ENCODE results near the gene TMEM44. TPM values are rescaled to one million over a fixed set of nuclear protein-coding genes. Genes with fewer than 3 reads are reported as not detected.

The TMEM44 gene
- total RNA-seq, 1 donor = 18.8 TPM

GRCh38 chr3:194673761-194674160, 40.5 kb upstream of the TMEM44 start:
- H2AFZ ChIP-seq (ENCODE audit: low read length) = no peak overlapping the region
- H3K79me2 ChIP-seq (ENCODE audit: insufficient read depth, low read length) = peaks cover 31% of the 10 kb centered on the region
- no peak overlapping the region for H3K27ac ChIP-seq (ENCODE audit: low read depth, low read length)
- peaks cover 13% of the 10 kb centered on the region for H4K20me1 ChIP-seq (ENCODE audit: insufficient read depth, low read length)
- no peak for DNase-seq (ENCODE audit: insufficient read length, low spot score, missing footprints)
- H3K36me3 ChIP-seq (ENCODE audit: insufficient read depth, low read length) = peaks cover 14% of the 10 kb centered on the region
- H3K27me3 ChIP-seq (ENCODE audit: insufficient read depth, low read length) = no peaks in the 10 kb centered on the region
- TF ChIP-seq, protein P1, sequence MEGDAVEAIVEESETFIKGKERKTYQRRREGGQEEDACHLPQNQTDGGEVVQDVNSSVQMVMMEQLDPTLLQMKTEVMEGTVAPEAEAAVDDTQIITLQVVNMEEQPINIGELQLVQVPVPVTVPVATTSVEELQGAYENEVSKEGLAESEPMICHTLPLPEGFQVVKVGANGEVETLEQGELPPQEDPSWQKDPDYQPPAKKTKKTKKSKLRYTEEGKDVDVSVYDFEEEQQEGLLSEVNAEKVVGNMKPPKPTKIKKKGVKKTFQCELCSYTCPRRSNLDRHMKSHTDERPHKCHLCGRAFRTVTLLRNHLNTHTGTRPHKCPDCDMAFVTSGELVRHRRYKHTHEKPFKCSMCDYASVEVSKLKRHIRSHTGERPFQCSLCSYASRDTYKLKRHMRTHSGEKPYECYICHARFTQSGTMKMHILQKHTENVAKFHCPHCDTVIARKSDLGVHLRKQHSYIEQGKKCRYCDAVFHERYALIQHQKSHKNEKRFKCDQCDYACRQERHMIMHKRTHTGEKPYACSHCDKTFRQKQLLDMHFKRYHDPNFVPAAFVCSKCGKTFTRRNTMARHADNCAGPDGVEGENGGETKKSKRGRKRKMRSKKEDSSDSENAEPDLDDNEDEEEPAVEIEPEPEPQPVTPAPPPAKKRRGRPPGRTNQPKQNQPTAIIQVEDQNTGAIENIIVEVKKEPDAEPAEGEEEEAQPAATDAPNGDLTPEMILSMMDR (IDR thresholded peaks at IDR 0.05; ENCODE audit: extremely low read depth, low read depth, low read length) = no peak
- H3K4me1 ChIP-seq (ENCODE audit: insufficient read depth, low read length) = peaks cover 26% of the 10 kb centered on the region
- H3K9me3 ChIP-seq (ENCODE audit: low read depth, low read length) = no peaks in the 10 kb centered on the region
- H3K4me3 ChIP-seq (ENCODE audit: insufficient read depth, low read length) = no peak overlapping the region
- no peak overlapping the region for H3K4me2 ChIP-seq (ENCODE audit: insufficient read depth, low read length)

GRCh38 chr3:194672876-194673275, 39.7 kb upstream of the TMEM44 start:
- peak overlapping the region; percentile 100 for H3K27ac ChIP-seq (ENCODE audit: low read depth, low read length)
- H3K27me3 ChIP-seq (ENCODE audit: insufficient read depth, low read length) = no peaks in the 10 kb centered on the region
- H3K36me3 ChIP-seq (ENCODE audit: insufficient read depth, low read length) = peaks cover 18% of the 10 kb centered on the region
- H3K4me3 ChIP-seq (ENCODE audit: insufficient read depth, low read length) = peak overlapping the region; percentile 94
- TF ChIP-seq, protein P1 (IDR thresholded peaks at IDR 0.05; ENCODE audit: extremely low read depth, low read depth, low read length) = no peak
- H3K79me2 ChIP-seq (ENCODE audit: insufficient read depth, low read length) = peaks cover 40% of the 10 kb centered on the region
- H4K20me1 ChIP-seq (ENCODE audit: insufficient read depth, low read length) = peaks cover 13% of the 10 kb centered on the region
- peaks cover 26% of the 10 kb centered on the region for H3K4me1 ChIP-seq (ENCODE audit: insufficient read depth, low read length)
- DNase-seq (ENCODE audit: insufficient read length, low spot score, missing footprints) = no peak
- no peaks in the 10 kb centered on the region for H3K9me3 ChIP-seq (ENCODE audit: low read depth, low read length)
- peak overlapping the region; percentile 99 for H3K4me2 ChIP-seq (ENCODE audit: insufficient read depth, low read length)
- peak overlapping the region; percentile 92 for H2AFZ ChIP-seq (ENCODE audit: low read length)

DNA sequence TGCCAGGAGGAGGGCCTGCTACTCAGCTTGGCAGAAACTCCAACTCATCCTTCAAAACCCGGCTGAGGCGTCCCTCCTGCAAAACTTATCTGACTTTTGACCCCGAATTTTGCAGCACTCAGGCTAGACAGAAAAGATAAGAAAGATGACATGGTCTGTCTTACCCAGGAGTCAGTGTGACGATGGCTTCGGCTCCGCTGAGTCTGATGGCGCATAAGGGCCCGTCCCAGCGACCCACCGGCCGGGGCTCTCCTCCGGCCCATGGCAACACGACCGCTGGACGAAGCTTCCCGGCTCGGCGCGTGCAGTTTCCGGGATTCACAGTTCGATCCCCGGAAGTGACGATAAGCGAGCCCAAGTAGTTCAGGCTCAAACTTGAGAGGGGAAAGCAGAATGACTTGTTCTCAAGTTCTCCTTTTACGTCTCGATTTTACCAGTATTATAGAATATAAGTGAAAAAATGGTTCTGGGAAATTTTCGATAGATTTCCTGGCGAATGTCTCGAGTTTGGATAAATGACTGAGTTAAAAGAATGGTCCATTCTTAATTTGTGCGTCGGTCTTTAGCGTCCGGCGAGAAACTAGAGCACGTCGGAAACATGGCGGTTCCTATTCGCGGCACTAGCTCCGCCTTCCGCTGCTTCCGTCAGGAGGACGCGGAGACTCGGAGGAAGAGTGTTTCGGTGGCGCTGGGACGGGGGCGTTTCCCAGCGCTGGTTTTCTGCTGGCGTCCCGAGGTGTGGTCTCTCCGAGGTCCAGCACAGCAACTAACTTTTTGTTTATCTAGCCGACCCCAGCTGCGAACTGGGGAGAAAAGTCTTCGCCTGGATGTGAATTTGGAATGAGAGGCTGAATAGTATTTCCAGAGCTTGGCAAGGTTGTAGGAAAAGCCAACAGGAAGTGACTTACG, 38.9 kb upstream of the TMEM44 start, which contains the start of gene LSG1:
Gene LSG1, minus strand, starts transcription at position 292 of the 909 bp plus-strand sequence. Its CDS starts 29 bp downstream, at position 263.
- TF ChIP-seq, protein P1 (IDR thresholded peaks at IDR 0.05; ENCODE audit: extremely low read depth, low read depth, low read length) = no peak
- H3K27me3 ChIP-seq (ENCODE audit: insufficient read depth, low read length) = no peaks in the 10 kb centered on the region
- peak; percentile 90 for DNase-seq (ENCODE audit: insufficient read length, low spot score, missing footprints)
- peaks cover 13% of the 10 kb centered on the region for H4K20me1 ChIP-seq (ENCODE audit: insufficient read depth, low read length)
- peaks cover 18% of the 10 kb centered on the region for H3K36me3 ChIP-seq (ENCODE audit: insufficient read depth, low read length)
- peak within 1 kb of the TSS; percentile 100 for H3K27ac ChIP-seq (ENCODE audit: low read depth, low read length)
- H3K4me1 ChIP-seq (ENCODE audit: insufficient read depth, low read length) = peaks cover 26% of the 10 kb centered on the region
- H3K79me2 ChIP-seq (ENCODE audit: insufficient read depth, low read length) = peaks cover 43% of the 10 kb centered on the region
- H2AFZ ChIP-seq (ENCODE audit: low read length) = peak within 1 kb of the TSS; percentile 92
- peak within 1 kb of the TSS; percentile 99 for H3K4me2 ChIP-seq (ENCODE audit: insufficient read depth, low read length)
- H3K4me3 ChIP-seq (ENCODE audit: insufficient read depth, low read length) = peak within 1 kb of the TSS; percentile 94
- H3K9me3 ChIP-seq (ENCODE audit: low read depth, low read length) = no peaks in the 10 kb centered on the region

DNA sequence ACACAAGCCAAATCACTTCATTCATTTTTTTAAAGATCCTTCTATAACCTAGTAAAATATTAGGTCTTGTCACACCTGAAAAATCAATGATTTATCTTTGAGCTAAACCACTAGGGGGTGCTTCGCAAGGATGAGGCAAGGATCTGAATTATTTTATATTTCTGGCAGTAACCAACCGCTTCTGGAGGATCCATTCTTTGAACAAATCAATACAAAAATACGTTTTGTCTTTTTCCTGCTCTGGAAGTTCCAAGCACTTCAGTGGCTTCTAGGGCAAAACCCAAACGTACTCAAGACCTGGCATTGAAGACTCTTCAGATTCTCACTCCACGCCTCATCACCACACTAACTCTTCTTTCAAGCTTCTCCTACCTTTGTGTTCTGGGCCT, 38.3 kb upstream of the TMEM44 start:
- no peaks in the 10 kb centered on the region for H3K9me3 ChIP-seq (ENCODE audit: low read depth, low read length)
- TF ChIP-seq, protein P1 (IDR thresholded peaks at IDR 0.05; ENCODE audit: extremely low read depth, low read depth, low read length) = peak; percentile 70

More for the DNA sequence above, 38.3 kb upstream of the TMEM44 start:
- H3K27ac ChIP-seq (ENCODE audit: low read depth, low read length) = peak overlapping the region; percentile 100
- H3K36me3 ChIP-seq (ENCODE audit: insufficient read depth, low read length) = peaks cover 18% of the 10 kb centered on the region
- peak overlapping the region; percentile 99 for H3K4me2 ChIP-seq (ENCODE audit: insufficient read depth, low read length)
- DNase-seq (ENCODE audit: insufficient read length, low spot score, missing footprints) = peak; percentile 63
- peaks cover 46% of the 10 kb centered on the region for H3K79me2 ChIP-seq (ENCODE audit: insufficient read depth, low read length)
- H3K4me1 ChIP-seq (ENCODE audit: insufficient read depth, low read length) = peaks cover 26% of the 10 kb centered on the region
- peak overlapping the region; percentile 94 for H3K4me3 ChIP-seq (ENCODE audit: insufficient read depth, low read length)
- H2AFZ ChIP-seq (ENCODE audit: low read length) = peak overlapping the region; percentile 92
- no peaks in the 10 kb centered on the region for H3K27me3 ChIP-seq (ENCODE audit: insufficient read depth, low read length)
- peaks cover 13% of the 10 kb centered on the region for H4K20me1 ChIP-seq (ENCODE audit: insufficient read depth, low read length)
